ENCODE data around the gene BCAP29. TPM values are rescaled to one million over a fixed set of nuclear protein-coding genes. Genes with fewer than 3 reads are reported as not detected.

BCAP29 gene
- total RNA-seq, 1 experiment from 2014 or later = 35.3 TPM

GRCh38 chr7:107663196-107663595 lies 83.2 kb downstream of the BCAP29 start:
- Histone ChIP-seq H3K36me3 (ENCODE audit: control insufficient read depth, insufficient read depth, low read length) (no peaks in the 10 kb centered on the region), H3K9me3 (no peaks in the 10 kb centered on the region), H3K4me1 (no peaks in the 10 kb centered on the region), H3K27me3 (replicated peaks; ENCODE audit: control insufficient read depth, insufficient read depth, low read length) (peaks cover 6% of the 10 kb centered on the region; the same call in 1 of the 2 replicates), H3K4me3 (ENCODE audit: low read depth, low read length) (no peak overlapping the region)
- no peaks in the 10 kb centered on the region for H3K36me3 Mint-ChIP-seq (ENCODE audit: insufficient read depth, unreplicated experiment)
- DNase-seq = no peak
- no peak for TF ChIP-seq CTCF (IDR thresholded peaks at IDR 0.05; ENCODE audit: insufficient read depth in 1 of 2, low read depth in 1 of 2, low read length in 1 of 2, severe bottlenecking in 1 of 2, unreplicated experiment in 1 of 2)
- peaks cover 21% of the 10 kb centered on the region for H3K27me3 Mint-ChIP-seq (ENCODE audit: insufficient read depth, unreplicated experiment)
- BruUV-seq (replicated peaks) = no TSS peak
- POLR2A ChIA-PET = interaction anchor here (0.7 kb wide), 1 partner anchor 68 kb away, joined by 6 read pairs; no protein-coding TSS in a partner anchor
- no peak overlapping the region for H3K4me3 Mint-ChIP-seq (ENCODE audit: unreplicated experiment)
- intact Hi-C loops (cut with micrococcal nuclease; ENCODE audit: unreplicated experiment) = no loop called here
- CTCF ChIA-PET = no interaction called here
- H3K4me1 Mint-ChIP-seq (ENCODE audit: low read depth, unreplicated experiment) = peaks cover 5% of the 10 kb centered on the region
- H3K27ac Mint-ChIP-seq (ENCODE audit: unreplicated experiment) = no peak overlapping the region
- H3K9me3 Mint-ChIP-seq (ENCODE audit: unreplicated experiment) = no peaks in the 10 kb centered on the region

- Mint-ChIP-seq H3K27ac (ENCODE audit: unreplicated experiment) (no peak overlapping the region), H3K9me3 (ENCODE audit: unreplicated experiment) (no peaks in the 10 kb centered on the region), H3K4me1 (ENCODE audit: low read depth, unreplicated experiment) (no peaks in the 10 kb centered on the region), H3K36me3 (ENCODE audit: insufficient read depth, unreplicated experiment) (no peaks in the 10 kb centered on the region), H3K4me3 (ENCODE audit: unreplicated experiment) (no peak overlapping the region), H3K27me3 (ENCODE audit: insufficient read depth, unreplicated experiment) (peaks cover 2% of the 10 kb centered on the region)
- H3K9me3 ChIP-seq = no peaks in the 10 kb centered on the region
- H3K4me3 ChIP-seq (ENCODE audit: low read depth, low read length) = no peak overlapping the region
- intact Hi-C loops (cut with micrococcal nuclease; ENCODE audit: unreplicated experiment) = no loop called here
- CTCF ChIA-PET = no interaction called here
- DNase-seq = no peak
- H3K4me1 ChIP-seq = no peaks in the 10 kb centered on the region
- H3K27me3 ChIP-seq (replicated peaks; ENCODE audit: control insufficient read depth, insufficient read depth, low read length) = peaks cover 2% of the 10 kb centered on the region; the same call in 1 of the 2 replicates
- no peak for TF ChIP-seq CTCF (IDR thresholded peaks at IDR 0.05; ENCODE audit: insufficient read depth in 1 of 2, low read depth in 1 of 2, low read length in 1 of 2, severe bottlenecking in 1 of 2, unreplicated experiment in 1 of 2)
- POLR2A ChIA-PET = no interaction called here
- BruUV-seq (replicated peaks) = no TSS peak
- no peaks in the 10 kb centered on the region for H3K36me3 ChIP-seq (ENCODE audit: control insufficient read depth, insufficient read depth, low read length)
Observed at GRCh38 chr7:107666790-107667189, 86.7 kb downstream of the BCAP29 start.

- no peaks in the 10 kb centered on the region for H3K4me1 ChIP-seq
- H3K27me3 ChIP-seq (replicated peaks; ENCODE audit: control insufficient read depth, insufficient read depth, low read length) = peaks cover 2% of the 10 kb centered on the region; the same call in 1 of the 2 replicates
- intact Hi-C loops (cut with micrococcal nuclease; ENCODE audit: unreplicated experiment) = no loop called here
- DNase-seq = no peak
- no peaks in the 10 kb centered on the region for H3K4me1 Mint-ChIP-seq (ENCODE audit: low read depth, unreplicated experiment)
- H3K9me3 ChIP-seq = no peaks in the 10 kb centered on the region
- no peaks in the 10 kb centered on the region for H3K36me3 Mint-ChIP-seq (ENCODE audit: insufficient read depth, unreplicated experiment)
- H3K4me3 ChIP-seq (ENCODE audit: low read depth, low read length) = no peak overlapping the region
- ChIA-PET CTCF (no interaction called here), POLR2A (no interaction called here)
- no peak for TF ChIP-seq CTCF (IDR thresholded peaks at IDR 0.05; ENCODE audit: insufficient read depth in 1 of 2, low read depth in 1 of 2, low read length in 1 of 2, severe bottlenecking in 1 of 2, unreplicated experiment in 1 of 2)
- H3K27me3 Mint-ChIP-seq (ENCODE audit: insufficient read depth, unreplicated experiment) = peaks cover 2% of the 10 kb centered on the region
- no peaks in the 10 kb centered on the region for H3K36me3 ChIP-seq (ENCODE audit: control insufficient read depth, insufficient read depth, low read length)
- no peak overlapping the region for H3K27ac Mint-ChIP-seq (ENCODE audit: unreplicated experiment)
- no TSS peak for BruUV-seq (replicated peaks)
- no peaks in the 10 kb centered on the region for H3K9me3 Mint-ChIP-seq (ENCODE audit: unreplicated experiment)
- H3K4me3 Mint-ChIP-seq (ENCODE audit: unreplicated experiment) = no peak overlapping the region
Observed at GRCh38 chr7:107667341-107667740, 87.3 kb downstream of the BCAP29 start.
